ENCODE results near the gene SLC13A1. TPM values are rescaled to one million over a fixed set of nuclear protein-coding genes. Genes with fewer than 3 reads are reported as not detected.

The SLC13A1 gene
- not detected for total RNA-seq

GRCh38 chr7:123199883-123200282, at the start of gene SLC13A1:
Gene SLC13A1, minus strand, starts transcription at chr7:123199969. Its CDS starts 23 bp downstream, at chr7:123199946.

Other genes with a start within 250 kb of the SLC13A1 start
- not detected for gene TAS2R16, start 204.3 kb downstream of the SLC13A1 start, total RNA-seq

Measured in melanocyte of skin (primary cell).